Measurements from ENCODE around the gene NFIB. TPM values are rescaled to one million over a fixed set of nuclear protein-coding genes. Genes with fewer than 3 reads are reported as not detected.

The NFIB gene
- total RNA-seq, 2 donors from 2014 or later: 47.0 to 65.9 TPM

DNA sequence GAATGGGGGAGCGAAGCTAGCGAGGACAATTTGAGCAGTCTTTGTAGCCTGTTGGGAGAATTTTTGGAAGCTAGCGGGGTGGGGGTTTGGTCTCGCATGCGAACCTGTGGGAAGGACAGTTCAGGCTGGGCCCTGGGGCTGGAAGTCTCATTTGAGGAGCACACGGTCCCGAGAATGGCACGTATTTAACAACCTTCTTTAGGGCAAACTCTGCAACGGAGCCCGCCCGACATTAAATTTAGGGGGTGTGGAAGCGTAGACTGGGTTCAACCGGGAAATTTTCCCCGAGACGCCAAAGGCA, 35.2 kb upstream of the NFIB start:
- Histone ChIP-seq H3K9me3 (no peaks in the 10 kb centered on the region), H3K36me3 (replicated peaks in 1 of 2; ENCODE audit: insufficient read depth in 1 of 2, low read depth in 2 of 2) (no peaks in the 10 kb centered on the region), H3K4me3 (peak overlapping the region; percentile 8 to 39), H3K27ac (peak overlapping the region in 3 of 4 donors; percentile 7 to 20 (median 12)), H3K4me1 (peaks cover 44% of the 10 kb centered on the region), H3K27me3 (peaks cover 0 to 38% of the 10 kb centered on the region in 2 donors)
- DNase-seq (no peak), ATAC-seq (no peak)
- TF ChIP-seq, protein P1, sequence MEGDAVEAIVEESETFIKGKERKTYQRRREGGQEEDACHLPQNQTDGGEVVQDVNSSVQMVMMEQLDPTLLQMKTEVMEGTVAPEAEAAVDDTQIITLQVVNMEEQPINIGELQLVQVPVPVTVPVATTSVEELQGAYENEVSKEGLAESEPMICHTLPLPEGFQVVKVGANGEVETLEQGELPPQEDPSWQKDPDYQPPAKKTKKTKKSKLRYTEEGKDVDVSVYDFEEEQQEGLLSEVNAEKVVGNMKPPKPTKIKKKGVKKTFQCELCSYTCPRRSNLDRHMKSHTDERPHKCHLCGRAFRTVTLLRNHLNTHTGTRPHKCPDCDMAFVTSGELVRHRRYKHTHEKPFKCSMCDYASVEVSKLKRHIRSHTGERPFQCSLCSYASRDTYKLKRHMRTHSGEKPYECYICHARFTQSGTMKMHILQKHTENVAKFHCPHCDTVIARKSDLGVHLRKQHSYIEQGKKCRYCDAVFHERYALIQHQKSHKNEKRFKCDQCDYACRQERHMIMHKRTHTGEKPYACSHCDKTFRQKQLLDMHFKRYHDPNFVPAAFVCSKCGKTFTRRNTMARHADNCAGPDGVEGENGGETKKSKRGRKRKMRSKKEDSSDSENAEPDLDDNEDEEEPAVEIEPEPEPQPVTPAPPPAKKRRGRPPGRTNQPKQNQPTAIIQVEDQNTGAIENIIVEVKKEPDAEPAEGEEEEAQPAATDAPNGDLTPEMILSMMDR (IDR thresholded peaks at IDR 0.05): no peak
- TF ChIP-seq POLR2A (IDR thresholded peaks at IDR 0.05): no peak
- intact Hi-C loops (cut with DNase I): no loop called here
- 7 to 13% methylated on average over 15 of the region's 15 CpGs for WGBS, 2 donors

DNA sequence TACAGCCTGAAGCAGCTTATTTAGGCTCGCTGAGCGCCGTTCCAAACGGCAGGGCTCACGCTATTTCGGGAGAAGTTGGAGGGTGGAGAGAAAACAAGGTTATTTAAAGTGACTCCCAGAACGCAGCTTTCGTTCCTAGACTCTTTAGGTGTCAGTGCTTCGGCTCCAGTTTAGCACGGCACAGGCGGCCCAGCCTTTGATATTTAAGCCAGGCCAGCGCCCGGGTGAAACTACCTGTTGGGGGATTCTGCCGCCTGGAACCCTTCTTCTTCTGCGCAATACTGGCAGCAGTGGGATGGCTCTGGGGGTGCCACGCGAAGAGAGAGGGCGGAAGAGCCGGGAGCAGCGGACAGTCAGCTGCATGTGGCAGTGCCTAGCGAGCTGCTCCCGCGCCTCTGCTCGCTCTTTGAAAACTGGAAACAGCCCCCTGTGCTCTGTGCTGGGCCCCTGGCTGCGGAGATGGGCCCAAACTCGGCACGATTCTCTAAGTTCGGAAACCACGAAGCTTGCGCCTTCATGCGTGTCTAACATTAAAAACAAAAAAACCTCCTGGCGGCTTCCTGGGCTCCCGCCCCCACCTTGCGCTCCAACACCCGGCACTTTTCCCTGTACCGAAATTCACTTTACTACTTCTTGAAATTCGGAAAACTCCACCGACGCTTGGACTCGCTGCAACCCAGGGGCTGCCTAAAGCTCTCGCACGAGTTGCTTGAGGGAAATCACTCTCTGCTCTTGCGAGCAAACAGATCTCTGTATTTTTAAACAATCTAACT, 34.6 kb upstream of the NFIB start:
- intact Hi-C loops (cut with DNase I): no loop called here
- Histone ChIP-seq H3K27me3 (peaks cover 0 to 38% of the 10 kb centered on the region in 2 donors), H3K9me3 (no peaks in the 10 kb centered on the region), H3K36me3 (replicated peaks in 1 of 2; ENCODE audit: insufficient read depth in 1 of 2, low read depth in 2 of 2) (no peaks in the 10 kb centered on the region), H3K4me3 (peak overlapping the region; percentile 8 to 39), H3K27ac (peak overlapping the region in 3 of 4 donors; percentile 34 to 44 (median 38)), H3K4me1 (peaks cover 47% of the 10 kb centered on the region)
- DNase-seq (peak in 2 of 4 donors; percentile 27 to 39), ATAC-seq (peak; percentile 30)
- WGBS, 2 donors: 2 to 8% methylated on average over 33 to 43 of the region's 43 CpGs
- TF ChIP-seq POLR2A (IDR thresholded peaks at IDR 0.05): no peak
- TF ChIP-seq, protein P1 (IDR thresholded peaks at IDR 0.05): no peak

DNA sequence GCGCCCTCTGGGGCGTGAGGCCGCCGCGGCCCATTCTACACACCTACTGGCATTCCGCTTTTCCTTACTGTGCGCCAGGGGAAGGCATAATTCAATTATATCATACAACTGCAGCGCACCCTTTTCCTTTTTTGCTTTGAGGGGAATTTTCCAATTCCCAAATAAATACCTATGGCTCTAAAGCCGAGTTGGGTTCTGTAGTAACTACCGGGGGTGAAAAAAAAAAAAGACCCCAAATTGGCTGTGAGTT, 34.1 kb upstream of the NFIB start:
- Histone ChIP-seq H3K4me1 (peaks cover 47% of the 10 kb centered on the region), H3K9me3 (no peaks in the 10 kb centered on the region), H3K36me3 (replicated peaks in 1 of 2; ENCODE audit: insufficient read depth in 1 of 2, low read depth in 2 of 2) (no peaks in the 10 kb centered on the region), H3K4me3 (peak overlapping the region; percentile 8 to 39), H3K27me3 (peaks cover 0 to 38% of the 10 kb centered on the region in 2 donors), H3K27ac (peak overlapping the region in 3 of 4 donors; percentile 34 to 44 (median 38))
- 1 to 2% methylated on average over 10 of the region's 10 CpGs for whole genome bisulfite sequencing, 2 donors
- peak; percentile 63 for ATAC-seq
- intact Hi-C loops (cut with DNase I): no loop called here
- no peak for TF ChIP-seq POLR2A (IDR thresholded peaks at IDR 0.05)
- TF ChIP-seq, protein P1 (IDR thresholded peaks at IDR 0.05): peak in 2 of 7 experiments; percentile 5 to 32
- DNase-seq: no peak

DNA sequence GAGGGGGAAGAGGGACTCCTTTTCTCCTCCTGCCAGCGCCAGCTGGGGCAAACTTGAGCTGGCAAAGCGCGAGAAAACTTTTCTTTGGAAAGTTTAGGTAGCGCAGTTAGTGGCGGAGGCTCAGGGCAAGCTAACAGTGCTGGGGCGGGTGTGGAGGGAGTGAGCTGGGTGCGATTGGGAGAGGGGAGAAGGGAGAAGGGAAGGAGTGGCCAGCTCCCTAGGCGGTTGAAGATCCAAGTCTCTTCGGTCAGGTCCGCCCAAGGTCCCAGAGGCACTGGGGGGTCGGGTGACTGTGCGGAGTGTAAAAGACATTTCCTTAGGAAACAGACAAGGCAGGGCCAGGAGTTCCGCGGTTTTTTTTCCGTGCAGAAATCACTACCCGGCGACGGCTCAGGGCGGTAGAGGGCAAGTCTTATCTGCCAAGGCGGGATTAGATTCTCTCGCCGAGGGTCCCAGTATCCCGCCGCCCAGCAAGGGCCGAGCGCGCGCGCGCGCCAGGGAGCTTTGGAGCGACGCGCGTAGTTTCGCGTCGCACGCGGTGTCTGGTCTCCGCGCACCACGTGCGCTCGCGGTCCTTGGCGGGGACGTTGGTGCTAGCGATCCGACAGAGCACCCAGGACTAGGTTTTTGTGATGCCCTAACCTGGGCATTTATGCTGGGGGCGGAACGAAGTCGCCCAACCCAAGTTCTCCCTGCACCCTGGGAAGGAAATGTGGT, 33.6 kb upstream of the NFIB start:
- 1 to 2% methylated on average over 30 to 53 of the region's 53 CpGs for WGBS, 2 donors
- Histone ChIP-seq H3K36me3 (replicated peaks in 1 of 2; ENCODE audit: insufficient read depth in 1 of 2, low read depth in 2 of 2) (no peaks in the 10 kb centered on the region), H3K4me3 (peak overlapping the region; percentile 8 to 39), H3K9me3 (no peaks in the 10 kb centered on the region), H3K4me1 (peaks cover 47% of the 10 kb centered on the region), H3K27me3 (peaks cover 0 to 38% of the 10 kb centered on the region in 2 donors), H3K27ac (peak overlapping the region in 3 of 4 donors; percentile 34 to 44 (median 38))
- intact Hi-C loops (cut with DNase I): no loop called here
- ATAC-seq: peak; percentile 44
- DNase-seq: peak; percentile 36 to 63 (median 48)
- TF ChIP-seq, protein P1 (IDR thresholded peaks at IDR 0.05): peak in 3 of 7 experiments; percentile 11 to 22 (median 20)
- peak in 1 of 3 donors; percentile 15 for TF ChIP-seq POLR2A (IDR thresholded peaks at IDR 0.05)

Measured in body of pancreas (tissue), 4 donors.